ENCODE measurements around the gene CAPG.

- TF ChIP-seq EZH2 (IDR thresholded peaks at IDR 0.05; ENCODE audit: insufficient read depth, poor library complexity, severe bottlenecking) (no peak), EZH2phosphoT487 (IDR thresholded peaks at IDR 0.05; ENCODE audit: insufficient read depth, low read depth) (no peak)
Observed at GRCh38 chr2:85401844-85402243, 8.3 kb downstream of the CAPG start.

Data from GM23248 (cell line).